Measurements from ENCODE around the gene TXNL4A. TPM values are rescaled to one million over a fixed set of nuclear protein-coding genes. Genes with fewer than 3 reads are reported as not detected.

Gene TXNL4A
- total and polyA plus RNA-seq, 7 donors = 81.5 to 217 (median 112) TPM

DNA sequence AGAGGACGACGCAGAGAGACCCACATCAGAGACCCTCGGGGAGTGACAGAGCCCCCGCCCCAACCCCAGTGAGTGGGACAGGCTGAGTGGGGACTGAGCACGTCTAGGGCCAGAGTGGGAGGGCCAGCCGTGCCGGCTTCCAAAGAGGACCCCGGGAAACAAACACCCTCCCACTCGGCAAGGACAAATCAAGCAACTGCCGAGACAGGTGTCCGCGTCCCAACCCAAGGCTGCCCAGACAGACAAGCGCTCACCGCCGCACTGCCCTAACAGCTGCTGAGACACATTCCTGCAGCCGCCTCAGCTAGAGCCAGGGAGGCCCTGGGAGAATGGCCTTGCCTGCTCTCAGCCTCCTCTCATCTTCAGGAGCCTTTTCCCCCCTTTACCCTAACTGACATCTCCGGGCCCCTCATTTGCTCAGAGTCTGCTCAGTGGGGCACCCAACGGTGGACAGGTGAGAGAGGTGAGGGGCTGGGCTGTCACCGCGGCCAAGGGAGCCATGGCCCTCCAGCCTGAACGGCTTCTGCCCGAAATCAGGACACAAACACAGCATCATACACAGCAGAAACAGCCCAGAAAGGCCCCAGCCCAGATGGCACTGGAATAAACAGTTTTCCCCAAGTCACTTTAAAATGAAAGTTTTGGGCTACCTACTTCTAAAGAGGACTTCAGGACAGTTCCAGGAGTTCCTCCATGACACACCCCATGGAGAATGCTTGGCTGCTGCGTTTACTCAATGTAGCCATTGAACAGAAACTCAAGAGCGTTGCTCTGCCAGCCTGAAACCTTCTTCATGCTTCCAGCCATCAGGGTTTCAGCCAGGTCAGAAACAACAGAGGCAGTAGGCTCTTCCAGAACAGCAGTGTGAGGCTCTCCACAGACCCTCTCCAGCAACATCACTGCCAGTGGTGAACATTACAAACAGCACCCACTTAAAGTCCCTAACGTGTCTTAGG lies 60.5 kb downstream of the TXNL4A start:
- Histone ChIP-seq H3K4me1 (peaks cover 30% of the 10 kb centered on the region), H3K27me3 (ENCODE audit: insufficient read depth in 3 of 3, low read length in 2 of 3) (no peaks in the 10 kb centered on the region), H3K27ac (no peak overlapping the region), H3K9me3 (peaks cover 17% of the 10 kb centered on the region), H3K36me3 (ENCODE audit: insufficient read depth in 1 of 2, low read depth in 1 of 2) (peaks cover 0 to 19% of the 10 kb centered on the region in 2 donors), H3K4me3 (no peak overlapping the region)
- peak in 2 of 4 donors; percentile 25 to 35 for ATAC-seq
- 64 to 85% (median 74%) methylated on average over 25 of the region's 25 CpGs for WGBS, 3 donors
- intact Hi-C loops (cut with DNase I) = loop anchor here in 1 of 2 donors (10.0 kb wide), 1 partner anchor 253 kb away; the partner anchor contains the start of gene CTDP1
- peak in 1 of 2 donors; percentile 49 for DNase-seq
- TF ChIP-seq, protein P1, sequence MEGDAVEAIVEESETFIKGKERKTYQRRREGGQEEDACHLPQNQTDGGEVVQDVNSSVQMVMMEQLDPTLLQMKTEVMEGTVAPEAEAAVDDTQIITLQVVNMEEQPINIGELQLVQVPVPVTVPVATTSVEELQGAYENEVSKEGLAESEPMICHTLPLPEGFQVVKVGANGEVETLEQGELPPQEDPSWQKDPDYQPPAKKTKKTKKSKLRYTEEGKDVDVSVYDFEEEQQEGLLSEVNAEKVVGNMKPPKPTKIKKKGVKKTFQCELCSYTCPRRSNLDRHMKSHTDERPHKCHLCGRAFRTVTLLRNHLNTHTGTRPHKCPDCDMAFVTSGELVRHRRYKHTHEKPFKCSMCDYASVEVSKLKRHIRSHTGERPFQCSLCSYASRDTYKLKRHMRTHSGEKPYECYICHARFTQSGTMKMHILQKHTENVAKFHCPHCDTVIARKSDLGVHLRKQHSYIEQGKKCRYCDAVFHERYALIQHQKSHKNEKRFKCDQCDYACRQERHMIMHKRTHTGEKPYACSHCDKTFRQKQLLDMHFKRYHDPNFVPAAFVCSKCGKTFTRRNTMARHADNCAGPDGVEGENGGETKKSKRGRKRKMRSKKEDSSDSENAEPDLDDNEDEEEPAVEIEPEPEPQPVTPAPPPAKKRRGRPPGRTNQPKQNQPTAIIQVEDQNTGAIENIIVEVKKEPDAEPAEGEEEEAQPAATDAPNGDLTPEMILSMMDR (IDR thresholded peaks at IDR 0.05) = no peak

DNA sequence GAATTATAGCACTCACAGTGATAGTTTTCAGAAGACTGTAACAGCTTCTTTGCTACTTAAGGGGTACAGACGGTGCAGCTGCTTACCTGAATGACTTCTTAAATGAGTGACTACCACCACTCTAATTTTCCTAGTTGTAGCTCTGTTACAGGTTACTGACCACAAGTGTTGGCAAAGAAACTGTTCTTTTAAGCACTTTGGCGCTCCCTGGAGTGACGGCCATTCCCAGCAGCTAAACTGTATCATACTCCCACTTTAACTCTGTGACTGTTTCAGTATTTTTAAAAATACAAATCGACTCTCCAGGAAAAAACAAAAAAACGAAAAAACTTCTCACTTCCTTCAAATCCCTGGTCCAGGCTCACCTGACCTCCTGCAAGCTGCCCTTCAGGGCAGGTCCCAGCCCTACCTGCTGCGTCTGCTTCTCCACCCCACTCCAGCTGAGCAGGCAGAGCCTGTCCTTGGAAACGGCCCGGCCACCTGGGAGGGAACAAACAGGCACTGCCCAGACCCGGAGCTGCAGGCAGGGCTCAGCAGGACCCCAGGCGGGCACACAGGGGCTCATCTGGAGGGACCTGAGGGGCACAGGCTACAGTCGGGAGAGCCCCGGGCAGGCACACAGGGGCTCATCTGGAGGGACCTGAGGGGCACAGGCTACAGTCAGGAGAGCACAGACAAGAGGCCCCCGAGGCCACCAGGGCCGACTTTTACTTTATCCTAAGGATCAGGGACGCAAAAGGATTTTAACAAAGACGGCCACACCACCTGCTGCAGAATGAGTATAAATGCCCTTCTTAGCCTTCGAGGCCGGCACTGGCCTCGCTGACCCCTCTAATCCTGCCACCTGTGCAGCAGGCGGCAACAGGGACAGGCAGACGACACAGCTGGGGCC lies 61.4 kb downstream of the TXNL4A start:
- no peak overlapping the region for H3K4me3 ChIP-seq
- H3K4me1 ChIP-seq = peaks cover 30% of the 10 kb centered on the region
- no peak for ATAC-seq
- H3K27me3 ChIP-seq (ENCODE audit: insufficient read depth in 3 of 3, low read length in 2 of 3) = no peaks in the 10 kb centered on the region
- intact Hi-C loops (cut with DNase I) = loop anchor here in 1 of 2 donors (10.0 kb wide), 1 partner anchor 252 kb away; the partner anchor contains the start of gene CTDP1
- TF ChIP-seq, protein P1 (IDR thresholded peaks at IDR 0.05) = no peak
- WGBS, 3 donors = 68 to 85% (median 73%) methylated on average over 21 of the region's 21 CpGs
- DNase-seq = peak in 1 of 2 donors; percentile 52
- H3K36me3 ChIP-seq (ENCODE audit: insufficient read depth in 1 of 2, low read depth in 1 of 2) = peaks cover 0 to 19% of the 10 kb centered on the region in 2 donors
- H3K9me3 ChIP-seq = peaks cover 10% of the 10 kb centered on the region
- no peak overlapping the region for H3K27ac ChIP-seq

DNA sequence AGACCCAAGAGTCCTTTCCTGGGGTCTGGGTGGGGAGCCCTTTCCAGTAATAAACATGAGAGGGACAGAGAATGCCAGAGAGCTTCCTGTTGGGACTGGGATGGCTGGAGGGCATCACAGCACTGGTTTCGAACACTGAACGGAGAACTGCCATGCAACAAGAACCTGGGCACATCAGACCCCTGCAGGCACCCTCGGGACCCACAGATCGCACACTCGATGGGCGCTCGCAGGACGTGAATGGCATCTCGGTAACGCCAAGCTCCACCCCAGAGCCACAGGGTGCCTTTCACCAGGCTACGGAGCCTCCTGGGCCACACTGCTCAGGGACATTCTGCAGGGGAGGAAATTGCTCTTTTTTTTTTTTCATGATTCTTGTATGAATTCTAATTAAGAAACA lies 62.1 kb downstream of the TXNL4A start:
- Histone ChIP-seq H3K9me3 (peaks cover 10% of the 10 kb centered on the region), H3K27ac (no peak overlapping the region), H3K4me1 (peaks cover 30% of the 10 kb centered on the region), H3K36me3 (ENCODE audit: insufficient read depth in 1 of 2, low read depth in 1 of 2) (peaks cover 0 to 19% of the 10 kb centered on the region in 2 donors), H3K4me3 (no peak overlapping the region), H3K27me3 (ENCODE audit: insufficient read depth in 3 of 3, low read length in 2 of 3) (no peaks in the 10 kb centered on the region)
- 92 to 94% (median 93%) methylated on average over 11 of the region's 11 CpGs for WGBS, 3 donors
- ATAC-seq = no peak
- DNase-seq = peak in 1 of 2 donors; percentile 43
- intact Hi-C loops (cut with DNase I) = loop anchor here in 1 of 2 donors (10.0 kb wide), 1 partner anchor 252 kb away; the partner anchor contains the start of gene CTDP1
- TF ChIP-seq, protein P1 (IDR thresholded peaks at IDR 0.05) = no peak

DNA sequence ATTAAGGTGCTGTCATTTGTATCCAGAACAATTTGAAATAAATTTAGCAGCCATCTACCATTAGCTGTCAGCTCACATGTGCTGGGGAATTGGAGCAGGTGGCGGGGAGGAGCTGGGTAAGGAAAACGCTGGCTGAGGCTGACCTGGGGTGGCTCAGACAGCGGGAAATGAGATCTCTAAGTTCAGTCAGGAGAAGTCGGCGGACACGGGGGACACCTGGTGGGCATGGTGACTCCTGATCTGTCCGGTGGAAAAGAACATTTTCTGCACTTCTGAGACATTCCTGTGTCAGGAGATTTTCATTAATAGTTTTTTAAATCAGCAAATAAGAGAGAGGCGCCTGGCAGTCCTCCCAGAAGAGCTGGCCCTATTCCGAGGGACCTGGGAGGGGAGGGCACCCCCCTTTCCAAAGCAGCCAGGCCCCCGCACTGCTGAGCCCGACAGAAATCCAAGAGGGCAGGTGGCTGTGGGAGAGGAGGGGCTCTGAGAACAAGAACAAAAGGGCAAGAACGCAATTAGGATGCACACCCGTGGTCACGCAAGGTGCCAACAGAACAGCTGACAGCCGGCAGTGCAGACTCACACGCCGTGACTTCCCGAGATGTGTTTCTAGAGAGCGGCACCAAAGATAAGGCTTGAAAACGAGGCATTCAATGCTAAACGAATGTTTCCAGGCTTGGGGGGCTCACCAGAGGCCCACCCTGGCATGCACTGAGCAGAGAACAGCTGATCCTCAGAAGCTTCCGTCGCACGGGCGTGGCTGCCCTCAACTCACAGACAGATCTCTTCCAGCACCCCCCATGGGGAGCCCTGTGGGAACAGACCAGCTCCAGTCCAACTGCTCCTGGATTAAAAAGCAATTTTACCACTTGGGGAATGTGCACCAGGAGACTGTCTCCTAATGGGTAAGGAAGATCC lies 63.3 kb downstream of the TXNL4A start:
- H3K4me1 ChIP-seq = peaks cover 30% of the 10 kb centered on the region
- H3K27ac ChIP-seq = peak overlapping the region; percentile 86
- ATAC-seq = peak; percentile 88 to 94 (median 90)
- H3K9me3 ChIP-seq = peaks cover 6% of the 10 kb centered on the region
- TF ChIP-seq, protein P1 (IDR thresholded peaks at IDR 0.05) = peak; percentile 30
- peak; percentile 65 to 85 for DNase-seq
- no peaks in the 10 kb centered on the region for H3K27me3 ChIP-seq (ENCODE audit: insufficient read depth in 3 of 3, low read length in 2 of 3)
- intact Hi-C loops (cut with DNase I) = loop anchor here in 1 of 2 donors (10.0 kb wide), 1 partner anchor 250 kb away; the partner anchor contains the start of gene CTDP1
- H3K36me3 ChIP-seq (ENCODE audit: insufficient read depth in 1 of 2, low read depth in 1 of 2) = peaks cover 0 to 19% of the 10 kb centered on the region in 2 donors
- WGBS, 3 donors = 23 to 37% (median 26%) methylated on average over 25 of the region's 25 CpGs
- peak overlapping the region; percentile 53 for H3K4me3 ChIP-seq

Measured in psoas muscle (tissue), 8 donors.